Activated CD8-positive, alpha-beta T cell treated with anti-CD3 and anti-CD28 coated beads, Interleukin-2, amount 10 ng/mL, durations not matched to agents 7 days and 5 days (primary cell): ENCODE data around the gene LACC1. TPM values are rescaled to one million over a fixed set of nuclear protein-coding genes. Genes with fewer than 3 reads are reported as not detected.
A peak's percentile ranks its signal among the peaks of the same experiment; 100 is the strongest.

Experiments
- ATAC-seq: fragments of 150-1000 bp; cut with Tn5 transposase; one replicate; pipeline ENCODE4 v1.10.0; 2021; ENCODE audit warnings: moderate library complexity
- CTCF ChIA-PET: fragments of 350-600 bp; sonication (Branson Sonifier 250); formaldehyde crosslinking; loops from one replicate; lab custom pipeline; 2021; ENCODE audit warnings: antibody characterized with exemption; lab: Charles Lee
- POLR2A ChIA-PET: fragments of 350-600 bp; sonication (Branson Sonifier 250); formaldehyde crosslinking; loops from one replicate; lab custom pipeline; 2021; ENCODE audit warnings: antibody characterized with exemption; lab: Charles Lee
- DNase-seq: peaks from one replicate; pipeline ENCODE4 v3.0.0-alpha.2; 2020
- H3K27ac Mint-ChIP-seq: one replicate; pipeline ENCODE4 v1.8.0; 2021; ENCODE audit warnings: mild to moderate bottlenecking, mixed read lengths
- H3K27me3 Mint-ChIP-seq: one replicate; pipeline ENCODE4 v1.8.0; 2021; ENCODE audit warnings: low read depth, mixed read lengths
- H3K36me3 Mint-ChIP-seq: one replicate; pipeline ENCODE4 v1.8.0; 2021; ENCODE audit warnings: low read depth, mixed read lengths
- H3K4me1 Mint-ChIP-seq: one replicate; pipeline ENCODE4 v1.8.0; 2021; ENCODE audit warnings: low read depth, mixed read lengths
- H3K4me3 Mint-ChIP-seq: one replicate; pipeline ENCODE4 v1.8.0; 2021; ENCODE audit warnings: mild to moderate bottlenecking, mixed read lengths
- H3K9me3 Mint-ChIP-seq: one replicate; pipeline ENCODE4 v1.8.0; 2022; ENCODE audit warnings: mixed read lengths; ENCODE audit not compliant: insufficient read depth
- total RNA-seq, 2 experiments: library from RNA; stranded (reverse); gene quantifications; one replicate each; pipeline ENCODE4 v1.2.3, GENCODE V29; 2021

Gene LACC1
- 1 to 10 TPM; 1.1 to 1.4 TPM for total RNA-seq

GRCh38 chr13:43879755-43880181, at the start of gene LACC1:
Gene LACC1 (plus strand): TSS chr13:43879904. CDS start chr13:43880986, 1,082 bp downstream.
- peaks cover 18% of the 10 kb centered on the region for H3K27me3 Mint-ChIP-seq
- CTCF ChIA-PET, result no interaction called here
- DNase-seq, result peak; percentile 34
- peak; percentile 76 for ATAC-seq
- POLR2A ChIA-PET, result interaction anchor here (0.6 kb wide), 1 partner anchor 830 kb away, joined by 4 read pairs; no protein-coding TSS in a partner anchor
- H3K27ac Mint-ChIP-seq, result peak within 1 kb of the TSS; percentile 80
- H3K4me1 Mint-ChIP-seq, result peaks cover 17% of the 10 kb centered on the region
- peak within 1 kb of the TSS; percentile 80 for H3K4me3 Mint-ChIP-seq
- no peaks in the 10 kb centered on the region for H3K36me3 Mint-ChIP-seq
- no peaks in the 10 kb centered on the region for H3K9me3 Mint-ChIP-seq

DNA sequence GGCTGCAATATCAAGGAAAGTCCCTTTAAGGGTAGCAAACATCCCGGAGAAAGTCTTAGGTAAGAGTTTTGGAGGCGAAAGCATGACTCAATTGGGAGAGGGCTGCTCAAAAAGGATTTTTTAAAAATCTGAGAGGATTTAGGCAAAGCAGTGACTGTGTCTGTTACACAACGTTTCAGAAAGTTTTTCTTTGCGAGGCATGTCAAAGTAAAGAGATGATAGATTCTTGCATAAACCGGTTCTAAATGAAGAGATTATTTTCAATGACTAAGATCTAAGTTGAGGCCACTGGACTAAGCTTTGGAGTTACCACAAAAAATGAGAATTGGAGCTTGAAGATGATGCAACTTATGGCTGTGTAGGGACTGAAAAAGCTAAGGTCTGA, 49.2 kb upstream of the LACC1 start:
- Mint-ChIP-seq H3K9me3 (no peaks in the 10 kb centered on the region), H3K36me3 (no peaks in the 10 kb centered on the region), H3K4me1 (no peaks in the 10 kb centered on the region), H3K27me3 (peaks cover 11% of the 10 kb centered on the region), H3K4me3 (no peak overlapping the region), H3K27ac (no peak overlapping the region)
- ATAC-seq, result no peak
- DNase-seq, result no peak
- ChIA-PET POLR2A (no interaction called here), CTCF (no interaction called here)

- no peak for ATAC-seq
- Mint-ChIP-seq H3K27me3 (peaks cover 9% of the 10 kb centered on the region), H3K4me1 (no peaks in the 10 kb centered on the region), H3K27ac (no peak overlapping the region), H3K36me3 (no peaks in the 10 kb centered on the region), H3K9me3 (no peaks in the 10 kb centered on the region), H3K4me3 (no peak overlapping the region)
- CTCF ChIA-PET, result no interaction called here
- DNase-seq, result no peak
- POLR2A ChIA-PET, result no interaction called here
These were observed 48.6 kb upstream of the LACC1 start for GRCh38 chr13:43831088-43831487.

DNA sequence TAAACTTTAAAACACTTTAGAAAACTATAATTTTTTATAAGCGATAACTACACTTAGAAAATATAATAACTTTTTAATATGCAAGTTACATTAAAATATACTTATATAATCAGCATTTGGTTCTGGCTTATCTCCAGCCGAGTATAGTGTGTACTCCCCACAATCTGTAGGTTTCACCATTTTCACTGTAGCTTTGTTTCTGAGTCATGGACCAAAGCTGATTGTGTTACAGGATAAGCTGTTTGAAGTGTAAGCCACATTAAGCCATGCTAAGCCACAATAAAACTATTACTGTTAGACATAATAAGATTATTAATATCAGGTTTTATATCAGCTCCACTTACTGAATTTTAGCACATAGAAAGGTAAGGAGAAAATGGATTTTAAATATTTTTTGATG, 44.0 kb upstream of the LACC1 start:
- DNase-seq (no peak), ATAC-seq (no peak)
- Mint-ChIP-seq H3K9me3 (no peaks in the 10 kb centered on the region), H3K4me3 (no peak overlapping the region), H3K4me1 (no peaks in the 10 kb centered on the region), H3K36me3 (no peaks in the 10 kb centered on the region), H3K27ac (no peak overlapping the region), H3K27me3 (peaks cover 3% of the 10 kb centered on the region)
- CTCF ChIA-PET, result no interaction called here
- POLR2A ChIA-PET, result no interaction called here

DNA sequence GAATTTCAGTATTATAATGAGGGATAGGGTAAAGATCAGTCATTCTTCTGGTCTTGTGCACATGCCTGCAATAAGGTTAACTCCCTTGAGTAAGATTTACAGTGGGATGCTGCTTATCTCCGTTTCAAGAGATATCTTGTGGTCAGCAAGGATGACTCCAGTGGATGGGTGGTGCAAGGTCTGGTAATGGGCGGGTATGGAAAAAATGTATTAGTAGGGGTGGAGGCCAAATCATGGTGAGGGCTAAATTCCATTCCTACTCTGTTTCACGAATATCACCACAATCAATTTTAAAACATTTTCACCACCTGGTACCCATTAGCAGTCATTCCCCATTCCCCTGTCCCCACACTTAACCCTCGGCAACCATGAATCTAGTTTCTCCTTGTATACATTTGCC, 40.8 kb upstream of the LACC1 start:
- Mint-ChIP-seq H3K27me3 (no peaks in the 10 kb centered on the region), H3K36me3 (no peaks in the 10 kb centered on the region), H3K4me3 (no peak overlapping the region), H3K4me1 (no peaks in the 10 kb centered on the region), H3K9me3 (no peaks in the 10 kb centered on the region), H3K27ac (no peak overlapping the region)
- ATAC-seq (no peak), DNase-seq (no peak)
- POLR2A ChIA-PET, result no interaction called here
- CTCF ChIA-PET, result no interaction called here

- no peak for DNase-seq
- no peak overlapping the region for H3K27ac Mint-ChIP-seq
- H3K9me3 Mint-ChIP-seq, result peaks cover 6% of the 10 kb centered on the region
- H3K4me3 Mint-ChIP-seq, result no peak overlapping the region
- ChIA-PET POLR2A (no interaction called here), CTCF (no interaction called here)
- no peaks in the 10 kb centered on the region for H3K4me1 Mint-ChIP-seq
- no peak for ATAC-seq
- H3K36me3 Mint-ChIP-seq, result no peaks in the 10 kb centered on the region
- no peaks in the 10 kb centered on the region for H3K27me3 Mint-ChIP-seq
These were observed 33.1 kb upstream of the LACC1 start for GRCh38 chr13:43846496-43847158.

DNA sequence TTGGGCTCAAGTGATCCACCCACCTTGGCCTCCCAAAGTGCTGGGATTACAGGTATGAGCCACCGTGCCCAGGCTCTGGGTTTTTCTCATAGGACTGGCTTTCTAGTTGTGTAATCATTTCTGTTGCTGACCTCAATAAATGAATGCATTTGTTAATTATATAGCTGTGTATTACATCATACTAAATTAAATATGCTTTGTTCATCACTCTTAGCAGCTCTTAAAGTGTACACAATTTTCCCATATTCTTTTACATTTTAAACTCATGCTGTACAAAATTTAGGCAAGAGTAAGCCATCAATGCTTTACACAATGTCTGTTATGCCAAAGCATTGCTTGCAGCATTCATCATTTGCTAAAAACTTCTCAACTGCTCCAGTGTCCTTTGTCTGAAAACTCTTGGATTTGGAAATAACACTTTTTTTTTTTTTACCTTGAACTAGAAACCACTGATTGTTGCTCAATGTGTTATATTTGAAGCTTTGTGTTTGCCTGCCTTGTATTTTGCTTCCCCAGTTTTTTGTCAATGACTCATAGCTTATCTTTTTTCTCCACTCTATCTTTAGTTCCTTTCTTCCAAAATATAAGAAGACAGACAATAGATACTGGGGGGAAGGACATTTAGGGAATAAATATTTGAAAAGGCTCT, 31.6 kb upstream of the LACC1 start:
- Mint-ChIP-seq H3K27me3 (no peaks in the 10 kb centered on the region), H3K36me3 (no peaks in the 10 kb centered on the region), H3K27ac (no peak overlapping the region), H3K4me1 (no peaks in the 10 kb centered on the region), H3K4me3 (no peak overlapping the region), H3K9me3 (peaks cover 6% of the 10 kb centered on the region)
- CTCF ChIA-PET, result no interaction called here
- no peak for ATAC-seq
- POLR2A ChIA-PET, result no interaction called here
- no peak for DNase-seq

DNA sequence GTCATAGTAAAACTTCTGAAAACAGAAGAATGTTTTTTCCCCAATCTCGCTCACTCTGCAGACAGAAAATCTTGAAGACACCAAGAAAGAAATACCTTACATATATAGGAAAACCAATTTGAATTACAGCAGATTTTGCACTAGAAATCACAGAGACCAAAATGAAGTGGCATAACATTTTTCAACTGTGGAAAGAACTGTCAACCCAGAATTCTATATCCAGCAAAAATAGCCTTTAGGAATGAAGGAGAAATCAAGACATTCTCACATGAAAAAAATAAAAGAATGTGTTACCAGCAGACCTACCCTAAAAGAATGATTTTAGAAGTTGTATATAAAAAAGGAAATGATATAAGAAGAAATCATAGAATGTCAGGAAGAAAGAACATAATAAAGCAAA, 28.8 kb upstream of the LACC1 start:
- Mint-ChIP-seq H3K4me3 (no peak overlapping the region), H3K9me3 (peaks cover 14% of the 10 kb centered on the region), H3K4me1 (no peaks in the 10 kb centered on the region), H3K36me3 (peaks cover 2% of the 10 kb centered on the region), H3K27ac (no peak overlapping the region), H3K27me3 (no peaks in the 10 kb centered on the region)
- ATAC-seq (no peak), DNase-seq (no peak)
- ChIA-PET CTCF (no interaction called here), POLR2A (no interaction called here)

DNA sequence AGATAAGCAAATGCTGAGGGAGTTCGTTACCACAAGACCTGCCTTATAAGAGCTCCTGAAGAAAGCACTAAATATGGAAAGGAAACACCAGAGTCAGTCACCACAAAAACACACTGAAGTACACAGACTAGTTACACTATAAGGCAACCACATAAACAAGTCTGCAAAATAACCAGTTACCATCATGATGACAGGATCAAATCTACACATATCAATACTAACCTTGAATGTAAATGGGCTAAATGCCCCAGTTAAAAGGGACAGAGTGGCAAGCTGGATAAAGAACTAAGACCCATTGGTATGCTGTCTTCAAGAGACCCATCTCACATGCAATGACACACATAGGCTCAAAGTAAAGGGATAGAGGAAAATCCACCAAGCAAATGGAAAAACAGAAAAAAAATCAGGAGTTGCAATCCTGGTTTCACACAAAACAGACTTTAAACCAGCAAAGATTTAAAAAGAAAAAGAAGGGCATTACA, 26.7 kb upstream of the LACC1 start:
- H3K36me3 Mint-ChIP-seq, result peaks cover 2% of the 10 kb centered on the region
- ATAC-seq (no peak), DNase-seq (no peak)
- H3K27me3 Mint-ChIP-seq, result no peaks in the 10 kb centered on the region
- POLR2A ChIA-PET, result no interaction called here
- H3K4me1 Mint-ChIP-seq, result no peaks in the 10 kb centered on the region
- H3K9me3 Mint-ChIP-seq, result peaks cover 14% of the 10 kb centered on the region
- CTCF ChIA-PET, result no interaction called here
- H3K27ac Mint-ChIP-seq, result no peak overlapping the region
- H3K4me3 Mint-ChIP-seq, result no peak overlapping the region

- no peaks in the 10 kb centered on the region for H3K4me1 Mint-ChIP-seq
- no peak overlapping the region for H3K4me3 Mint-ChIP-seq
- H3K27me3 Mint-ChIP-seq, result no peaks in the 10 kb centered on the region
- no peak overlapping the region for H3K27ac Mint-ChIP-seq
- POLR2A ChIA-PET, result no interaction called here
- DNase-seq (no peak), ATAC-seq (no peak)
- H3K36me3 Mint-ChIP-seq, result no peaks in the 10 kb centered on the region
- CTCF ChIA-PET, result no interaction called here
- H3K9me3 Mint-ChIP-seq, result no peaks in the 10 kb centered on the region
These were observed 17.8 kb upstream of the LACC1 start for GRCh38 chr13:43861863-43862262.

DNA sequence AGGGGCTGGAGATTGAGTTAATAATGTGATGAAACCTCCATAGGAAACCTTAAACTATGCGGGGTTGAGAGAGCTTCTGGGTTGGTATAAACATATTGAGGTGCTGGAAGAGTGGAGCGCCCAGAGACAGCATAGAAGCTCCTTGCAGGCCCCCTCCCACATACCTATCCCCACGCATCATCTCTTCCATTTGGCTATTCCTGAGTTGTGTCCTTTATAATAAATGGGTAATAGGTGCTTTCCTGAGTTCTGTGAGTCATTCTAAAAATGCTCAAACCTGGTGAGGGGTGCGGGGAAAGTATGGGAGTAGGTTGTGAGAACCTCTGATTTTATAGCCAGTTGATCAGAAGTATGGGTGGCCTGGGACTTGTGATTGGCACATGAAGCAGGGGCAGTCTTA, 14.8 kb upstream of the LACC1 start:
- CTCF ChIA-PET, result no interaction called here
- Mint-ChIP-seq H3K4me1 (no peaks in the 10 kb centered on the region), H3K36me3 (no peaks in the 10 kb centered on the region), H3K27ac (no peak overlapping the region), H3K9me3 (no peaks in the 10 kb centered on the region), H3K4me3 (no peak overlapping the region), H3K27me3 (no peaks in the 10 kb centered on the region)
- POLR2A ChIA-PET, result no interaction called here
- no peak for DNase-seq
- no peak for ATAC-seq

DNA sequence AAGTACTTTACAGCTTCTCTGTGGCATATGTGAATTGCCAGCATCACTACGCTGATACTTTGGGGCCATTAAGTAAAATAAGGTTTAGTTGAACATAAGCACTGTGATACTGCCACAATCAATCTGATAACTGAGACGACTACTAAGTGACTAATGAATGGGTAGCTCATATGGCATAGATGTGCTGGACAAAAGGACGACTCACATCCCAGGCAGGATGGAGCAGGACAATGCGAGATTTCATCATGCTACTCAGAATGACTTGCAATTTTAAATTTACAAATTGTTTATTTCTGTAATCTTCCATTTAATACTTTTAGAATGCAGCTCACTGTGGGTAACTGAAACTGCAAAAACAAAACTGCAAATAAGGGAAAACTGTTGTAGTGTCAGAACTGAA, 13.8 kb upstream of the LACC1 start:
- H3K4me1 Mint-ChIP-seq, result no peaks in the 10 kb centered on the region
- POLR2A ChIA-PET, result no interaction called here
- no peak for DNase-seq
- no peaks in the 10 kb centered on the region for H3K36me3 Mint-ChIP-seq
- no peaks in the 10 kb centered on the region for H3K27me3 Mint-ChIP-seq
- no peak overlapping the region for H3K4me3 Mint-ChIP-seq
- CTCF ChIA-PET, result no interaction called here
- no peak overlapping the region for H3K27ac Mint-ChIP-seq
- no peak for ATAC-seq
- no peaks in the 10 kb centered on the region for H3K9me3 Mint-ChIP-seq
